ENCODE measurements around the gene SNU13.
"Not testable (repeated sequence)": the region's sequence is repeated elsewhere in the genome, so short reads cannot be mapped to it uniquely, and the experiment has no call there.

SNU13 gene

GRCh38 chr22:41688365-41689211, at the start of gene SNU13:
Gene SNU13 (minus strand): TSS chr22:41688867. CDS start chr22:41688796, 71 bp downstream.
- DNase-seq, result no peak

- not testable (repeated sequence) for DNase-seq
Measured at GRCh38 chr22:41733241-41733640, 44.6 kb upstream of the SNU13 start.

- no peak for DNase-seq
Measured at GRCh38 chr22:41732096-41732772, 43.6 kb upstream of the SNU13 start.

GRCh38 chr22:41731609-41732008, 42.9 kb upstream of the SNU13 start:
- DNase-seq, result no peak

- DNase-seq, result no peak
Measured at GRCh38 chr22:41725510-41726110, 36.9 kb upstream of the SNU13 start.

GRCh38 chr22:41722496-41722895, 33.8 kb upstream of the SNU13 start:
- no peak for DNase-seq

- DNase-seq, result no peak
Measured at GRCh38 chr22:41713004-41713403, 24.3 kb upstream of the SNU13 start.

- no peak for DNase-seq
Measured at GRCh38 chr22:41709341-41709740, 20.7 kb upstream of the SNU13 start.

GRCh38 chr22:41702763-41703162, 14.1 kb upstream of the SNU13 start:
- no peak for DNase-seq

- DNase-seq, result no peak
Measured at GRCh38 chr22:41700108-41700364, 11.4 kb upstream of the SNU13 start.

- DNase-seq, result no peak
Measured at GRCh38 chr22:41699264-41700107, 10.8 kb upstream of the SNU13 start, which contains the start of gene MEI1. Gene MEI1 (plus strand): TSS chr22:41699503. CDS start chr22:41699539, 36 bp downstream.

- DNase-seq, result no peak
Measured at GRCh38 chr22:41697126-41697775, 8.6 kb upstream of the SNU13 start.

GRCh38 chr22:41696703-41697102, 8.0 kb upstream of the SNU13 start:
- DNase-seq, result no peak

- no peak for DNase-seq
Measured at GRCh38 chr22:41695211-41695610, 6.5 kb upstream of the SNU13 start.

- no peak for DNase-seq
Measured at GRCh38 chr22:41690476-41690875, 1.8 kb upstream of the SNU13 start.

- no peak for DNase-seq
Measured at GRCh38 chr22:41687901-41688364, 734 bp downstream of the SNU13 start.

GRCh38 chr22:41686890-41687289, 1.8 kb downstream of the SNU13 start:
- DNase-seq, result not testable (repeated sequence)

- DNase-seq, result no peak
Measured at GRCh38 chr22:41684194-41684593, 4.5 kb downstream of the SNU13 start.

GRCh38 chr22:41683616-41684015, 5.1 kb downstream of the SNU13 start:
- DNase-seq, result no peak

GRCh38 chr22:41683052-41683451, 5.6 kb downstream of the SNU13 start:
- DNase-seq, result no peak

- no peak for DNase-seq
Measured at GRCh38 chr22:41682033-41682807, 6.4 kb downstream of the SNU13 start.

- DNase-seq, result no peak
Measured at GRCh38 chr22:41681616-41682015, 7.1 kb downstream of the SNU13 start.
